ENCODE data around the gene PPIP5K2.

- TF ChIP-seq CTCF (IDR thresholded peaks at IDR 0.05; ENCODE audit: insufficient read depth, low read depth, low read length) (no peak), EZH2 (IDR thresholded peaks at IDR 0.05; ENCODE audit: insufficient read depth, low read length) (no peak)
These were observed 54.0 kb downstream of the PPIP5K2 start for GRCh38 chr5:103174147-103174546.

Data from astrocyte (in vitro differentiated cells and primary cell).